Activated CD8-positive, alpha-beta T cell treated with anti-CD3 and anti-CD28 coated beads for 36 hours (primary cell): ENCODE data around the gene TNFRSF13B. TPM values are rescaled to one million over a fixed set of nuclear protein-coding genes. Genes with fewer than 3 reads are reported as not detected.

Experiments used
- ATAC-seq: fragments of 200-7000 bp; cut with Tn5 transposase; one replicate; pipeline ENCODE4 v1.10.0; 2021; ENCODE audit warnings: mild to moderate bottlenecking, moderate library complexity
- CTCF ChIA-PET: fragments of 350-600 bp; sonication (Branson Sonifier 250); formaldehyde crosslinking; loops from one replicate; lab custom pipeline; 2021; ENCODE audit warnings: antibody characterized with exemption; lab: Charles Lee
- POLR2A ChIA-PET: fragments of 350-600 bp; sonication (Branson Sonifier 250); formaldehyde crosslinking; loops from one replicate; lab custom pipeline; 2021; ENCODE audit warnings: antibody characterized with exemption; lab: Charles Lee
- DNase-seq: peaks from one replicate; pipeline ENCODE4 v3.0.0-alpha.2; 2020
- H3K27ac Mint-ChIP-seq: one replicate; pipeline ENCODE4 v1.8.0; 2021; ENCODE audit warnings: mild to moderate bottlenecking, mixed read lengths
- H3K27me3 Mint-ChIP-seq: one replicate; pipeline ENCODE4 v1.8.0; 2021; ENCODE audit warnings: mixed read lengths
- H3K36me3 Mint-ChIP-seq: one replicate; pipeline ENCODE4 v1.8.0; 2021; ENCODE audit warnings: low read depth, mixed read lengths
- H3K4me1 Mint-ChIP-seq: one replicate; pipeline ENCODE4 v1.8.0; 2021; ENCODE audit warnings: low read depth, mixed read lengths
- H3K4me3 Mint-ChIP-seq: one replicate; pipeline ENCODE4 v1.8.0; 2021; ENCODE audit warnings: mild to moderate bottlenecking, moderate library complexity, mixed read lengths
- H3K9me3 Mint-ChIP-seq: one replicate; pipeline ENCODE4 v1.8.0; 2021; ENCODE audit warnings: mixed read lengths
- CTCF ChIP-seq: fragments of 200-600 bp; IDR thresholded peaks from one replicate; pipeline ENCODE4 v1.8.0; 2022; ENCODE audit warnings: antibody characterized with exemption, mild to moderate bottlenecking
- intact Hi-C: fragments of 100-400 bp; cut with micrococcal nuclease; formaldehyde crosslinking; loops from one replicate; pipeline ENCODE4 v1.10.0; 2022
- total RNA-seq, 2 experiments: library from RNA; stranded (reverse); gene quantifications; one replicate each; pipeline ENCODE4 v1.2.3, GENCODE V29; 2021

The TNFRSF13B gene
- total RNA-seq, 2 experiments from 2014 or later = not detected

GRCh38 chr17:16952401-16952800, 19.5 kb downstream of the TNFRSF13B start:
- POLR2A ChIA-PET = no interaction called here
- Mint-ChIP-seq H3K27ac (no peak overlapping the region), H3K9me3 (peaks cover 12% of the 10 kb centered on the region), H3K4me3 (no peak overlapping the region), H3K4me1 (no peaks in the 10 kb centered on the region), H3K36me3 (peaks cover 2% of the 10 kb centered on the region), H3K27me3 (peaks cover 29% of the 10 kb centered on the region)
- intact Hi-C loops = no loop called here
- ATAC-seq (no peak), DNase-seq (no peak)
- CTCF ChIA-PET = interaction anchor here (0.7 kb wide), 1 partner anchor 39 kb away, joined by 4 read pairs; no protein-coding TSS in a partner anchor
- no peak for TF ChIP-seq CTCF

GRCh38 chr17:16950488-16950887, 21.4 kb downstream of the TNFRSF13B start:
- Mint-ChIP-seq H3K27me3 (peaks cover 25% of the 10 kb centered on the region), H3K4me1 (no peaks in the 10 kb centered on the region), H3K36me3 (peaks cover 2% of the 10 kb centered on the region), H3K27ac (no peak overlapping the region), H3K9me3 (peaks cover 12% of the 10 kb centered on the region), H3K4me3 (no peak overlapping the region)
- ATAC-seq (no peak), DNase-seq (no peak)
- ChIA-PET POLR2A (no interaction called here), CTCF (no interaction called here)
- intact Hi-C loops = no loop called here
- no peak for TF ChIP-seq CTCF

- Mint-ChIP-seq H3K27ac (no peak overlapping the region), H3K9me3 (peaks cover 12% of the 10 kb centered on the region), H3K36me3 (peaks cover 2% of the 10 kb centered on the region), H3K4me1 (no peaks in the 10 kb centered on the region), H3K27me3 (peaks cover 16% of the 10 kb centered on the region), H3K4me3 (no peak overlapping the region)
- no peak for ATAC-seq
- intact Hi-C loops = no loop called here
- CTCF ChIA-PET = no interaction called here
- TF ChIP-seq CTCF = no peak
- no peak for DNase-seq
- POLR2A ChIA-PET = no interaction called here
Measured at GRCh38 chr17:16948587-16949376, 23.1 kb downstream of the TNFRSF13B start.

GRCh38 chr17:16947470-16947869, 24.4 kb downstream of the TNFRSF13B start:
- CTCF ChIA-PET = no interaction called here
- peaks cover 10% of the 10 kb centered on the region for H3K27me3 Mint-ChIP-seq
- POLR2A ChIA-PET = no interaction called here
- peaks cover 2% of the 10 kb centered on the region for H3K36me3 Mint-ChIP-seq
- no peak overlapping the region for H3K4me3 Mint-ChIP-seq
- ATAC-seq (no peak), DNase-seq (no peak)
- peaks cover 12% of the 10 kb centered on the region for H3K9me3 Mint-ChIP-seq
- intact Hi-C loops = no loop called here
- TF ChIP-seq CTCF = no peak
- no peaks in the 10 kb centered on the region for H3K4me1 Mint-ChIP-seq
- no peak overlapping the region for H3K27ac Mint-ChIP-seq

- POLR2A ChIA-PET = no interaction called here
- peaks cover 12% of the 10 kb centered on the region for H3K9me3 Mint-ChIP-seq
- peaks cover 2% of the 10 kb centered on the region for H3K27me3 Mint-ChIP-seq
- H3K36me3 Mint-ChIP-seq = peaks cover 2% of the 10 kb centered on the region
- intact Hi-C loops = no loop called here
- no peak for TF ChIP-seq CTCF
- no peaks in the 10 kb centered on the region for H3K4me1 Mint-ChIP-seq
- H3K4me3 Mint-ChIP-seq = no peak overlapping the region
- CTCF ChIA-PET = no interaction called here
- DNase-seq = no peak
- H3K27ac Mint-ChIP-seq = no peak overlapping the region
- no peak for ATAC-seq
Measured at GRCh38 chr17:16945663-16946218, 26.2 kb downstream of the TNFRSF13B start.
